Neuronal stem cell (in vitro differentiated cells): ENCODE measurements around the gene TUFT1.

Source experiments
- DNase-seq: peaks from one replicate; pipeline ENCODE4 v3.0.0-alpha.2; 2013; ENCODE audit warnings: low spot score
- H2AFZ ChIP-seq: one replicate; pipeline ENCODE4 v1.6.1; 2013; ENCODE audit warnings: mild to moderate bottlenecking, low read length, inconsistent platforms
- H2AK5ac ChIP-seq: 2 replicates; pipeline ENCODE4 v1.6.1; 2013; ENCODE audit warnings: low read depth, mild to moderate bottlenecking, inconsistent platforms, low read length, moderate library complexity, mixed read lengths
- H2BK120ac ChIP-seq: 2 replicates; pipeline ENCODE4 v1.6.1; 2013; ENCODE audit warnings: low read depth, mild to moderate bottlenecking, inconsistent platforms, low read length, moderate library complexity, mixed read lengths
- H2BK12ac ChIP-seq: one replicate; pipeline ENCODE4 v1.6.1; 2013; ENCODE audit warnings: low read length, inconsistent platforms
- H2BK15ac ChIP-seq: 2 replicates; pipeline ENCODE4 v1.6.1; 2013; ENCODE audit warnings: mild to moderate bottlenecking, low read length, inconsistent platforms, mixed read lengths
- H2BK5ac ChIP-seq: one replicate; pipeline ENCODE4 v1.6.1; 2013; ENCODE audit warnings: inconsistent platforms, mild to moderate bottlenecking, low read length, moderate library complexity
- H3K14ac ChIP-seq: one replicate; pipeline ENCODE4 v1.6.1; 2013; ENCODE audit warnings: low read length, inconsistent platforms
- H3K18ac ChIP-seq: 2 replicates; pipeline ENCODE4 v1.6.1; 2013; ENCODE audit warnings: low read length, inconsistent platforms
- H3K23ac ChIP-seq: 2 replicates; pipeline ENCODE4 v1.6.1; 2013; ENCODE audit warnings: low read depth, mild to moderate bottlenecking, mixed read lengths, low read length, inconsistent platforms; ENCODE audit not compliant: poor library complexity
- H3K27ac ChIP-seq: replicated peaks from 3 replicates; pipeline ENCODE4 v1.5.1; 2013; ENCODE audit warnings: low read length, inconsistent platforms
- H3K27me3 ChIP-seq, 3 experiments: 2 replicates each; pipeline ENCODE4 v1.6.1; 2013; ENCODE audit warnings: low read length in 3 of 3, mild to moderate bottlenecking in 2 of 3, inconsistent platforms in 1 of 3, low read depth in 1 of 3, mixed read lengths in 1 of 3, moderate library complexity in 1 of 3; ENCODE audit not compliant: control insufficient read depth in 3 of 3, insufficient read depth in 3 of 3
- H3K36me3 ChIP-seq, 2 donors: replicated peaks in 1 of 2; 2 replicates each; pipeline ENCODE4 v1.6.1; 2013; ENCODE audit warnings: low read length in 2 of 2; ENCODE audit not compliant: control insufficient read depth in 2 of 2, insufficient read depth in 2 of 2
- H3K4ac ChIP-seq: 2 replicates; pipeline ENCODE4 v1.6.1; 2013; ENCODE audit warnings: inconsistent platforms, mild to moderate bottlenecking, low read length, moderate library complexity
- H3K4me1 ChIP-seq, 2 donors: 1 replicate in 1 of 2; 2 replicates in 1 of 2; pipeline ENCODE4 v1.6.1; 2013; ENCODE audit warnings: low read length in 2 of 2, low read depth in 1 of 2; ENCODE audit not compliant: control insufficient read depth in 2 of 2, insufficient read depth in 1 of 2
- H3K4me2 ChIP-seq: one replicate; pipeline ENCODE4 v1.6.1; 2013; ENCODE audit warnings: mild to moderate bottlenecking, low read length, inconsistent platforms; ENCODE audit not compliant: insufficient read depth, poor library complexity, severe bottlenecking
- H3K4me3 ChIP-seq, 2 donors: 2 replicates each; pipeline ENCODE4 v1.5.1; 2013; ENCODE audit warnings: low read length in 2 of 2, mild to moderate bottlenecking in 2 of 2, inconsistent platforms in 1 of 2, moderate library complexity in 1 of 2
- H3K79me1 ChIP-seq: one replicate; pipeline ENCODE4 v1.6.1; 2013; ENCODE audit warnings: low read depth, mild to moderate bottlenecking, inconsistent platforms, low read length, moderate library complexity
- H3K9ac ChIP-seq: one replicate; pipeline ENCODE4 v1.6.1; 2013; ENCODE audit warnings: mild to moderate bottlenecking, low read depth, low read length, inconsistent platforms; ENCODE audit not compliant: poor library complexity
- H3K9me3 ChIP-seq, 2 donors: replicated peaks in 1 of 2; 2 replicates each; pipeline versions ENCODE3 to v1.6.1; 2013; ENCODE audit warnings: low read length in 2 of 2, mild to moderate bottlenecking in 2 of 2, inconsistent platforms in 1 of 2, low read depth in 1 of 2, mixed read lengths in 1 of 2, moderate library complexity in 1 of 2; ENCODE audit not compliant: control insufficient read depth in 2 of 2, insufficient read depth in 1 of 2
- H4K8ac ChIP-seq: one replicate; pipeline ENCODE4 v1.6.1; 2013; ENCODE audit warnings: low read depth, mild to moderate bottlenecking, inconsistent platforms, low read length, moderate library complexity
- H4K91ac ChIP-seq: one replicate; pipeline ENCODE4 v1.6.1; 2013; ENCODE audit warnings: low read length, low read depth, mild to moderate bottlenecking, inconsistent platforms; ENCODE audit not compliant: poor library complexity
- WGBS, 2 donors: extraction: QIAGEN DNeasy Blood & Tissue Kit; methylation state at CpG; one replicate each; pipeline ENCODE4 v1.1.7; 2013; ENCODE audit warnings: missing lambda C conversion rate in 2 of 2, mixed read lengths in 1 of 2; ENCODE audit not compliant: insufficient read length in 2 of 2, insufficient replicate concordance in 1 of 2; ENCODE audit errors: extremely low coverage in 2 of 2; 5-methylcytosine and 5-hydroxymethylcytosine counted together

Gene TUFT1

DNA sequence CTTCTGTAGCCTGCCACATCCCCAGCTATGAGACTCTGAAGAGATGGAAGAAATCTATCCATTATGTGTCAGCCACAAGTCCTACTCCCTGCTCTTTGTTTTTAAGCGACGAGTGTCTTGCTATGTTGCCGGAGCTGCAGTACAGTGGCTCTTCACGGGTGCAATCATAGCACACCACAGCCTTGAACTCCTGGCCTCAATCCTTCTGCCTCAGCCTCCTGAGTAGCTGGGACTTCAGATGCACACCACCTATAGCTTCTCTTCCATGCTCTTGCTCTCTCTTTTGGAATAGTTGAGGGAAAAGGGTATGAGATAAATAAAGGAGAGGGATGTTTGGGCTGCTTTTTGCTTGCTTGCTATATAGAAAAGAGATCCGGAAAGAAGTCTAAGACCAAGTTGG lies 1.6 kb downstream of the TUFT1 start:
- Histone ChIP-seq H3K27ac (no peak overlapping the region), H3K23ac (no peak overlapping the region), H2AK5ac (no peak overlapping the region), H3K4me3 (peak overlapping the region in 1 of 2 donors; percentile 66), H2BK12ac (no peak overlapping the region), H2BK120ac (no peak overlapping the region), H3K4me2 (no peak overlapping the region), H2AFZ (no peak overlapping the region), H4K8ac (no peak overlapping the region), H2BK15ac (no peak overlapping the region), H3K14ac (no peak overlapping the region), H3K4ac (no peak overlapping the region), H3K36me3 (peaks cover 3 to 5% of the 10 kb centered on the region in 2 donors), H3K9ac (no peak overlapping the region), H3K79me1 (no peaks in the 10 kb centered on the region), H3K18ac (no peak overlapping the region), H4K91ac (no peak overlapping the region), H3K4me1 (peaks cover 11 to 16% of the 10 kb centered on the region in 2 donors), H2BK5ac (no peak overlapping the region), H3K27me3 (no peaks in the 10 kb centered on the region), H3K9me3 (peaks cover 0 to 3% of the 10 kb centered on the region in 2 donors)
- no CpG with 5 or more reads among the region's 5 CpGs for WGBS, 2 donors
- DNase-seq: no peak

DNA sequence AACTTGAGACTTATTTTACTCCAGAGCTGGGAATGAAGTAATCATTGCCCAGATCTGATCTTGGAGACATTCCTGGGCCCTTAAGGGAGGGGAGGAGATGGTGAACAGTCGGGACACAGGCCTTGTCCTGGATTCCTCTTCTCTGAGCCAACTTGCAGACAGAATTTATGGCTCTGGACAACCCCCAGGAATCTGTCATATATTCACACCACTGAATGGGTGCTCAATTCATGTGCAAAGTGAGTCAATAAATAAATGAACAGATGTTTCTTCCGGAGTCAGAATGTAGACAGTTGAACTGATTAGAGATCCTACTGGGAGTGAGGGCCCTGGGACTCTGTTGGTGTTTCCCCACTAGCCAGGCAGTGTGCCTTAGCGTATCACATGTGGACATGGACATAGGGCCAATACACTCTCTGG lies 2.6 kb downstream of the TUFT1 start:
- H3K9me3 ChIP-seq: peaks cover 0 to 3% of the 10 kb centered on the region in 2 donors
- H3K4ac ChIP-seq: no peak overlapping the region
- DNase-seq: no peak
- WGBS, 2 donors: no CpG with 5 or more reads among the region's 3 CpGs
- no peak overlapping the region for H2BK5ac ChIP-seq
- no peaks in the 10 kb centered on the region for H3K79me1 ChIP-seq
- H2BK15ac ChIP-seq: no peak overlapping the region
- no peak overlapping the region for H4K8ac ChIP-seq
- no peak overlapping the region for H2BK120ac ChIP-seq
- H3K23ac ChIP-seq: no peak overlapping the region
- H3K27me3 ChIP-seq: no peaks in the 10 kb centered on the region
- no peak overlapping the region for H4K91ac ChIP-seq
- H2BK12ac ChIP-seq: no peak overlapping the region
- peaks cover 0 to 5% of the 10 kb centered on the region in 2 donors for H3K36me3 ChIP-seq
- H3K4me3 ChIP-seq: no peak overlapping the region
- H2AFZ ChIP-seq: no peak overlapping the region
- peaks cover 18 to 21% of the 10 kb centered on the region in 2 donors for H3K4me1 ChIP-seq
- no peak overlapping the region for H3K18ac ChIP-seq
- H3K14ac ChIP-seq: no peak overlapping the region
- no peak overlapping the region for H3K9ac ChIP-seq
- H3K4me2 ChIP-seq: no peak overlapping the region
- no peak overlapping the region for H2AK5ac ChIP-seq
- no peak overlapping the region for H3K27ac ChIP-seq

DNA sequence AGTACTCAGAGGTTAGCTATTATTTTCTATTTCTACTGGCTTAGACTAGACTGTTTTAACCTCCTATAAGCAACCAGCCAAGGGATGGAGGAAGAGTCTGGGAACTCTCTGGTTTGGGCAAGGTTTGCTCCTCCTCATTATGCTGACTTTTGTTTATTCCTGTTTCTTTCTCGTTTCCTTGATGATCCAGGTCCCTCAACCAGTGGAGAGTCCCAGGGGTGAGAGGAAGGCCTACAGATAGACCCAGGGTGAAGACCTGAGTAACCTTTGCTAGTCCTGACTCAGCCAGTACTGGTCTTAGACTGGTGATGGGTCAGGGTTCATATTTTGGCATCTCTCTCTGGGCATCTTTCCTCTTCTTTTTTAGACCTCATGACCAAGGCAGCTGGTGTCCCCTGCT lies 5.4 kb downstream of the TUFT1 start:
- Histone ChIP-seq H3K9me3 (peaks cover 0 to 3% of the 10 kb centered on the region in 2 donors), H3K4me2 (no peak overlapping the region), H3K27me3 (no peaks in the 10 kb centered on the region), H2BK15ac (no peak overlapping the region), H4K8ac (no peak overlapping the region), H2BK120ac (no peak overlapping the region), H3K36me3 (peaks cover 0 to 5% of the 10 kb centered on the region in 2 donors), H2AK5ac (no peak overlapping the region), H3K79me1 (peaks cover 2% of the 10 kb centered on the region), H3K18ac (no peak overlapping the region), H2BK12ac (no peak overlapping the region), H3K23ac (no peak overlapping the region), H3K4me1 (peaks cover 15 to 22% of the 10 kb centered on the region in 2 donors), H2AFZ (no peak overlapping the region), H3K27ac (peak overlapping the region; percentile 7), H4K91ac (no peak overlapping the region), H2BK5ac (no peak overlapping the region), H3K14ac (no peak overlapping the region), H3K4ac (no peak overlapping the region), H3K4me3 (no peak overlapping the region), H3K9ac (no peak overlapping the region)
- WGBS, 2 donors: no CpG with 5 or more reads among the region's 1 CpG
- no peak for DNase-seq

DNA sequence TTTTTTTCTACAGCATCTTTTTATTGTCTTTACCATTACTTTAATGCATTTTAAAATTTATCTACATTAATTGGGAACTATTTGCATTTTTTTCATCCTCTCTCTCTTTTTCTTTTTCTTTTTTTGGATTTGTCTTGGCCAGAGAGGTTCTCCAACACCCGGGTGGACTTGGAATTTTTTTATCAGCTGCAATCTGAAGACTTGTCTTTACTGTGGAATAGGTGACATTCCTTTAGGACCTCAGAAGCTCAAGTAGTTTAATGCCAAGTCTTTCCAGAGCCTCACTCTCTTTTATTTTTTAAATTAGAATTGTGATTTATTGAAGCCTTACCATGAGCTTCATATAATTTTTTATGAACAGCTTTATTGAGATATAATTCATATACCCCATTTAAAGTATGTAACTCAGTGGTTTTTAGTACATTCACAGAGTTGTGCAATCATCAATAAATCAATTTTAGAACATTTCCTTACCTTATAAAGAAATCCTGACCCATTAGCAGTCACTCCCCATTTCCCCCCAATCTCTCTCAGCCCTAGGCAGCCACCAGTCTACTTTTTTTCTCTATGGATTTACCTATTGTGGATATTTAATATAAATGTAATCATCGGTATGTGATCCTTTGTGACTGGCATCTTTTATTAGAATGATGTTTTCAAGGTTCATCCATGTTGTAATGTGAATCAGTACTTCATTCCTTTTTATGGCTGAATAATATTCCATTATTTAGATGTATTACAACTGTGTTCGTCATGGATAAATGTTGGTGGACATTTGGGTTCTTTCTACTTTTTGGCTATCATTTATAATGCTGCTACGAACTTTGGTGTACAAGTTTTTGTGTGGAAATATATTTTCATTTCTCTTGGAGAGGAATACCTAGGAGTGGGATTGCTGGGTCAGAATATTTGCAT lies 6.2 kb downstream of the TUFT1 start:
- no peak overlapping the region for H2BK15ac ChIP-seq
- no peak overlapping the region for H2AFZ ChIP-seq
- no peak overlapping the region for H2BK120ac ChIP-seq
- H3K4me3 ChIP-seq: no peak overlapping the region
- H3K23ac ChIP-seq: no peak overlapping the region
- no peak overlapping the region for H2AK5ac ChIP-seq
- no peaks in the 10 kb centered on the region for H3K27me3 ChIP-seq
- H3K4ac ChIP-seq: no peak overlapping the region
- no CpG with 5 or more reads among the region's 4 CpGs for whole genome bisulfite sequencing, 2 donors
- H3K36me3 ChIP-seq: peaks cover 0 to 5% of the 10 kb centered on the region in 2 donors
- no peak overlapping the region for H3K14ac ChIP-seq
- H2BK5ac ChIP-seq: no peak overlapping the region
- H3K9me3 ChIP-seq: peaks cover 0 to 3% of the 10 kb centered on the region in 2 donors
- no peak overlapping the region for H3K9ac ChIP-seq
- H3K4me2 ChIP-seq: no peak overlapping the region
- H3K18ac ChIP-seq: no peak overlapping the region
- H3K27ac ChIP-seq: peak overlapping the region; percentile 62
- H4K91ac ChIP-seq: no peak overlapping the region
- H4K8ac ChIP-seq: no peak overlapping the region
- DNase-seq: no peak
- H3K4me1 ChIP-seq: peaks cover 14 to 22% of the 10 kb centered on the region in 2 donors
- H2BK12ac ChIP-seq: no peak overlapping the region
- H3K79me1 ChIP-seq: peaks cover 2% of the 10 kb centered on the region
